Cardiac muscle cell (in vitro differentiated cells and primary cell): Measurements from ENCODE around the gene AFG3L2. TPM values are rescaled to one million over a fixed set of nuclear protein-coding genes. Genes with fewer than 3 reads are reported as not detected.

Experiments used
- DNase-seq, 2 donors: peaks; one replicate each; pipeline versions ENCODE4 v3.0.0 to v3.0.0-alpha.2; 2010 to 2017; ENCODE audit warnings: low read depth in 1 of 2, low spot score in 1 of 2
- H3K27ac ChIP-seq: fragments of 200-600 bp; sonication (generic); 2 replicates; pipeline ENCODE4 v1.5.1; 2016
- H3K27me3 ChIP-seq: fragments of 200-600 bp; sonication (generic); 2 replicates; pipeline ENCODE4 v1.6.0; 2016; ENCODE audit warnings: control low read depth
- H3K36me3 ChIP-seq: fragments of 200-600 bp; sonication (generic); 2 replicates; pipeline ENCODE4 v1.5.1; 2016; ENCODE audit warnings: control low read depth
- H3K4me1 ChIP-seq: fragments of 200-600 bp; sonication (generic); 2 replicates; pipeline ENCODE4 v1.8.1; 2017; ENCODE audit warnings: low read depth, mild to moderate bottlenecking, mixed run types
- H3K4me3 ChIP-seq: fragments of 200-600 bp; sonication (generic); 2 replicates; pipeline ENCODE4 v1.5.1; 2016; ENCODE audit warnings: mild to moderate bottlenecking
- H3K9me3 ChIP-seq: fragments of 200-600 bp; sonication (generic); 2 replicates; pipeline ENCODE4 v1.5.1; 2017; ENCODE audit warnings: low read depth, mild to moderate bottlenecking, control low read depth
- polyA plus RNA-seq: library from polyadenylated mRNA; unstranded; fragments of >200 nt; fragmentation: Nextera tagmentation; extraction: Ambion mirVana; gene quantifications from 2 replicates; pipeline ENCODE4 v1.2.1, GENCODE V29; 2016
- total RNA-seq: library from RNA; depleted of rRNA; stranded (reverse); fragments of >200 nt; gene quantifications from 2 replicates; pipeline ENCODE4 v1.2.3, GENCODE V29; 2016
- TF ChIP-seq, protein P1 (sequence below): IDR thresholded peaks from 2 replicates; pipeline ENCODE4 v1.5.1; 2012; ENCODE audit warnings: low read depth, mild to moderate bottlenecking, low read length

Gene AFG3L2
- total and polyA plus RNA-seq, 2 experiments from 2014 or later = 83.5 to 97.6 TPM

DNA sequence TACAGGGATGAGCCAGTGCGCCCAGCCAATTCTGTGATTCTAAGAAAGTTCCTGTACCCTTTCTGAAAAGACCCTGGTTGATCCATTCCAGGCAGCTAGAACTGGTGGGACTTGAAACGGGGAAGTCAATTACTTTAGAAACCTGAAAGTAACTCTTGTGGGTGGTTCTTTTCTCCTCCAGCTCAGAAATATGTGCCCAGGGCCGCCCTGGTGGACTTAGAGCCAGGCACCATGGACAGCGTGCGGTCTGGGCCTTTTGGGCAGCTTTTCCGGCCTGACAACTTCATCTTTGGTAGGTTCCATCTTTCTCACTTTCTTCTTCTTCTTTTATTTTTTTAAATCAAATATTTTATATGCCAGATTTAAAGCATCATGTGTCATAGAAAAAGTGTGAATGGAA, 66.3 kb downstream of the AFG3L2 start:
- peaks cover 26% of the 10 kb centered on the region for H3K36me3 ChIP-seq
- no peak for DNase-seq

DNA sequence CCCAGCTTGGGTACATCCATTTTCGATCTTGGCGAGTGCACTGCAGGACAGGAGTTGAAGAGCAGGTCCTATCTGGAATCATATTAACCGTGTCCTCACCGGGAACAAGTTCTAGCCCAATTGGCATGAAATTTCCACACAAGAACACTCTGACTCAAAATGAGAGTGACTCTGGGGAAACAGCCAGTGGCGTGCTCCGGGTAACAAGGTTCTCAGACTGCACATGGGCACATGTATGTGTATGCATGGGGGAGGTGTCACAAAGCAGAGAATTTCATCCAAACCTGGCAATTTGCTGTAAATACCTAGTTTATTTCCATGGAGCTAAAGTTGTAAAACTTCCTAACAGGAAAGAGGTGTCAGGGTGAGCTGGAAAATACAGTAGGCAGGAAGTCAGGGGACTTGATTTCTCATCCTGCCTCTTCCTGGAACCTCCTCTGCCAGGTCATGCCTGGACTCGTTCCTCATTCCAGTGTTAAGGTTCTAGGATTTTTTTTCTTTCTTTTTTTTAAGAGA, 67.3 kb downstream of the AFG3L2 start:
- no peaks in the 10 kb centered on the region for H3K9me3 ChIP-seq
- no peaks in the 10 kb centered on the region for H3K27me3 ChIP-seq
- H3K4me3 ChIP-seq = peak overlapping the region; percentile 70
- H3K27ac ChIP-seq = no peak overlapping the region
- DNase-seq = no peak
- peaks cover 22% of the 10 kb centered on the region for H3K4me1 ChIP-seq
- peaks cover 15% of the 10 kb centered on the region for H3K36me3 ChIP-seq
- TF ChIP-seq, protein P1, sequence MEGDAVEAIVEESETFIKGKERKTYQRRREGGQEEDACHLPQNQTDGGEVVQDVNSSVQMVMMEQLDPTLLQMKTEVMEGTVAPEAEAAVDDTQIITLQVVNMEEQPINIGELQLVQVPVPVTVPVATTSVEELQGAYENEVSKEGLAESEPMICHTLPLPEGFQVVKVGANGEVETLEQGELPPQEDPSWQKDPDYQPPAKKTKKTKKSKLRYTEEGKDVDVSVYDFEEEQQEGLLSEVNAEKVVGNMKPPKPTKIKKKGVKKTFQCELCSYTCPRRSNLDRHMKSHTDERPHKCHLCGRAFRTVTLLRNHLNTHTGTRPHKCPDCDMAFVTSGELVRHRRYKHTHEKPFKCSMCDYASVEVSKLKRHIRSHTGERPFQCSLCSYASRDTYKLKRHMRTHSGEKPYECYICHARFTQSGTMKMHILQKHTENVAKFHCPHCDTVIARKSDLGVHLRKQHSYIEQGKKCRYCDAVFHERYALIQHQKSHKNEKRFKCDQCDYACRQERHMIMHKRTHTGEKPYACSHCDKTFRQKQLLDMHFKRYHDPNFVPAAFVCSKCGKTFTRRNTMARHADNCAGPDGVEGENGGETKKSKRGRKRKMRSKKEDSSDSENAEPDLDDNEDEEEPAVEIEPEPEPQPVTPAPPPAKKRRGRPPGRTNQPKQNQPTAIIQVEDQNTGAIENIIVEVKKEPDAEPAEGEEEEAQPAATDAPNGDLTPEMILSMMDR = no peak

More for the DNA sequence above, 66.3 kb downstream of the AFG3L2 start:
- H3K4me1 ChIP-seq = peaks cover 22% of the 10 kb centered on the region
- TF ChIP-seq, protein P1 = no peak
- no peaks in the 10 kb centered on the region for H3K9me3 ChIP-seq
- H3K27ac ChIP-seq = no peak overlapping the region
- no peak overlapping the region for H3K4me3 ChIP-seq
- H3K27me3 ChIP-seq = no peaks in the 10 kb centered on the region

- TF ChIP-seq, protein P1 = no peak
- H3K4me1 ChIP-seq = peaks cover 22% of the 10 kb centered on the region
- H3K27ac ChIP-seq = peak overlapping the region; percentile 86
- H3K27me3 ChIP-seq = no peaks in the 10 kb centered on the region
- H3K36me3 ChIP-seq = peaks cover 12% of the 10 kb centered on the region
- DNase-seq = peak; percentile 80 to 93
- peak overlapping the region; percentile 70 for H3K4me3 ChIP-seq
- H3K9me3 ChIP-seq = no peaks in the 10 kb centered on the region
Observed at GRCh38 chr18:12308386-12309100, 68.5 kb downstream of the AFG3L2 start.

DNA sequence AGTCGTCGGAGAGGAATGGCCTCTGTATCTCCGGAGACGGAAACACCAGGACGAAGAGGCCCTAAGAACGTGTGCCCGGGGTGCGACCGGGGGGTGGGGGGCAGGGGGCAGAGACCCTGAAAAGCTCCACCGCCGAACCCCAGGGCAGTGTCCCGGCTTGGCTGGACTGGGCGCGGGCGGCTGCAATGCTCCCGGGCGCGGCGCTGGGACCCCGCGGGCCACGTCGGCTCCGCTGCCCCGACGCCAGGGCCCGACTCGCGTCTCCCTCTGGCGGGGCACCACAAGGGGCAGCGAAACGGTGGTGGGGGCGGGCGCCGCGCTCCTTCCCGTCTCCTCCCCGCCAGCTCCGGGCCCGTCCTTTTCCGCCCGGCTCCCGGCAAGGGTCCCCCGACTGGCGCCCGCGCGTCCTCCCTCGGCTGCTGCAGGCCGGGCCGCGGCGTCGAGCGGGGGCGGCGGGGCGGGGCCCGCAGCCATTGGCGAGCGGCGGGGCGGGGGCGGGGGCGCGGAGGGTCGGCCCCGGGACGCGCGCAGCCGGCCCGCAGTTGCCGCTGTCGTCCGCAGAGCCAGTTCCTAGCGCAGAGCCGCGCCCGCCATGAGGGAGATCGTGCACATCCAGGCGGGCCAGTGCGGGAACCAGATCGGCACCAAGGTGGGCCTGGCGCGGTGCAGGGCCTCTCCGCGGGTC, 69.2 kb downstream of the AFG3L2 start, which contains the start of gene TUBB6:
TSS of gene TUBB6 (plus strand) at position 541 of the 685 bp plus-strand sequence. CDS start at position 593, 52 bp downstream.
- DNase-seq = peak; percentile 76 to 91
- Histone ChIP-seq H3K9me3 (no peaks in the 10 kb centered on the region), H3K27ac (peak within 1 kb of the TSS; percentile 86), H3K4me3 (peak within 1 kb of the TSS; percentile 70), H3K36me3 (peaks cover 12% of the 10 kb centered on the region), H3K4me1 (peaks cover 22% of the 10 kb centered on the region), H3K27me3 (no peaks in the 10 kb centered on the region)
- TF ChIP-seq, protein P1 = peak; percentile 1

GRCh38 chr18:12306752-12307700, 70.0 kb downstream of the AFG3L2 start:
- peak overlapping the region; percentile 70 for H3K4me3 ChIP-seq
- H3K4me1 ChIP-seq = peaks cover 30% of the 10 kb centered on the region
- no peaks in the 10 kb centered on the region for H3K27me3 ChIP-seq
- H3K27ac ChIP-seq = peak overlapping the region; percentile 31
- peaks cover 9% of the 10 kb centered on the region for H3K36me3 ChIP-seq
- H3K9me3 ChIP-seq = no peaks in the 10 kb centered on the region
- TF ChIP-seq, protein P1 = peak; percentile 25
- peak; percentile 57 to 80 for DNase-seq
